ENCODE results near the gene KRT17. TPM values are rescaled to one million over a fixed set of nuclear protein-coding genes. Genes with fewer than 3 reads are reported as not detected.

KRT17 gene
- total and polyA plus RNA-seq, 10 of the 15 experiments (the other 5 are each of a cell fraction or from before 2014, with no cell fraction given): 0.47 to 30.0 (median 2.5) TPM

GRCh38 chr17:41580687-41581365 is 43.5 kb downstream of the KRT17 start:
- ChIA-PET RAD21 (ENCODE audit: unreplicated experiment) (no interaction called here), POLR2A (no interaction called here), SMC1A (ENCODE audit: uncharacterized antibody, unreplicated experiment) (interaction anchor here (0.9 kb wide), 1 partner anchor 82 kb away, joined by 3 read pairs; no protein-coding TSS in a partner anchor), CTCF (interaction anchor here (0.7 to 1.1 kb wide), 3 partner anchors 28 to 98 kb away, joined by 3 read pairs; no protein-coding TSS in a partner anchor)
- FAIRE-seq (no peak), ATAC-seq (no peak), DNase-seq (ENCODE audit: low read depth, low spot score) (no peak)
- H2AFZ ChIP-seq (ENCODE audit: control insufficient read depth, low read depth, low read length): no peak overlapping the region
- 5% methylated on average over 1 of the region's 1 CpG for WGBS (ENCODE audit: insufficient coverage, insufficient replicate concordance, low lambda C conversion rate, missing lambda C conversion rate)
- no peak overlapping the region for H3K4me3 ChIP-seq
- H3K4me2 ChIP-seq (ENCODE audit: control insufficient read depth, insufficient read depth): no peak overlapping the region
- H3K27ac ChIP-seq (ENCODE audit: control insufficient read depth, insufficient read depth): no peak overlapping the region
- TF ChIP-seq BCLAF1 (IDR thresholded peaks at IDR 0.05): no peak
- TF ChIP-seq FOXM1 (IDR thresholded peaks at IDR 0.05; ENCODE audit: low read depth, low read length): no peak
- TF ChIP-seq SUZ12 (IDR thresholded peaks at IDR 0.05; ENCODE audit: unreplicated experiment): no peak
- TF ChIP-seq SMC3 (IDR thresholded peaks at IDR 0.05; ENCODE audit: borderline replicate concordance, low read length): no peak
- TF ChIP-seq HDAC2 (IDR thresholded peaks at IDR 0.05): no peak
- TF ChIP-seq IRF4 (IDR thresholded peaks at IDR 0.05; ENCODE audit: low read depth, low read length): no peak
- in situ Hi-C loops (cut with MboI) (no loop called here), intact Hi-C loops (cut with micrococcal nuclease; ENCODE audit: unreplicated experiment) (no loop called here)
- H3K27me3 ChIP-seq (replicated peaks in 1 of 2; ENCODE audit: control insufficient read depth in 2 of 2, insufficient read depth in 2 of 2, low read length in 1 of 2): no peaks in the 10 kb centered on the region; a peak in 2 of 4 replicates
- H3K4me1 ChIP-seq (ENCODE audit: control insufficient read depth, insufficient read depth, low read length): no peaks in the 10 kb centered on the region
- no peaks in the 10 kb centered on the region for H3K79me2 ChIP-seq (ENCODE audit: control insufficient read depth, insufficient read depth, low read length)
- H3K9me3 ChIP-seq (replicated peaks; ENCODE audit: control insufficient read depth, insufficient read depth, low read length): no peaks in the 10 kb centered on the region
- H4K20me1 ChIP-seq (ENCODE audit: control insufficient read depth, insufficient read depth): no peaks in the 10 kb centered on the region
- H3K9ac ChIP-seq (ENCODE audit: control insufficient read depth, insufficient read depth, low read length): no peak overlapping the region
- no TSS peak for BruUV-seq (replicated peaks)
- H3K36me3 ChIP-seq (ENCODE audit: control insufficient read depth in 2 of 2, insufficient read depth in 2 of 2, low read length in 1 of 2): no peaks in the 10 kb centered on the region
